Epithelial cell of esophagus (primary cell): ENCODE results near the gene STX4.
A peak's percentile ranks its signal among the peaks of the same experiment; 100 is the strongest.

ENCODE experiments used
- DNase-seq: peaks from one replicate; pipeline ENCODE4 v3.0.0; 2010; ENCODE audit warnings: low read depth
- H3K4me3 ChIP-seq: 2 replicates; pipeline ENCODE4 v1.5.1; 2011; ENCODE audit warnings: mild to moderate bottlenecking, low read length, control low read depth
- TF ChIP-seq, protein P1 (sequence below): IDR thresholded peaks from 2 replicates; pipeline ENCODE4 v1.5.1; 2011; ENCODE audit warnings: low read depth, mild to moderate bottlenecking, low read length, control low read depth, inconsistent platforms; ENCODE audit not compliant: insufficient read depth; ENCODE audit errors: missing control alignments

Gene STX4

DNA sequence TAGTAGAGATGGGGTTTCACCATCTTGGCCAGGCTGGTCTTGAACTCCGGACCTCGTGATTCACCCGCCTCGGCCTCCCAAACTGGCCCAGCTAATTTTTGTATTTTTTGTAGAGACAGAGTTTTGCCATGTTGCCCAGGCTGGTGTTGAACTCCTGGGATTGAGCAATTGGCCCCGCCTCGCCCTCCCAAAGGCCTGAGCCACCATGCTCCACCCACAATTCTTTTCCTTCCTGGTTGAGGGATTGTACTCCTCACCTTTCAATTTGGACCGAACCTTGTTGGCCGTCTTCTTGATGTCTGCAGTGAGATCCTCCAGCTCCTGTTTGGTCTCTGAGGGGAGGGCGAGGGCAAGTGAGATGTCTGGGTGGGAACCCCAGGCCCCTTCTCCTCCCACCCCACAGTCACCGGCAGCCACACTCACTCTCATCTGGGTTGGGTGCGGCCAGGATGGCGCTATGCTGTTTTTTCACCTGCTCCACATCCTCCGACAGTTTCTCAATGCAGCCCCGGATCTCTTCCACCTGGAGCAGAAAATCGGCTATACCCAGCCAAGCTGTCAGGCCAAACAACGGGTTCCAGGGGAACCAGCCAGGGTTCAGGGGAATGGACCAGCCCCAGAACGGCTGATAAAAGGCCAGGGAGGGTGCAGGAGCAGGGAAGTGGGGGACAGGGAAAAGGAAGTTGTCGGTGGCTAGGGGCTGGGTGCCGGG lies 32.5 kb upstream of the STX4 start:
- TF ChIP-seq, protein P1, sequence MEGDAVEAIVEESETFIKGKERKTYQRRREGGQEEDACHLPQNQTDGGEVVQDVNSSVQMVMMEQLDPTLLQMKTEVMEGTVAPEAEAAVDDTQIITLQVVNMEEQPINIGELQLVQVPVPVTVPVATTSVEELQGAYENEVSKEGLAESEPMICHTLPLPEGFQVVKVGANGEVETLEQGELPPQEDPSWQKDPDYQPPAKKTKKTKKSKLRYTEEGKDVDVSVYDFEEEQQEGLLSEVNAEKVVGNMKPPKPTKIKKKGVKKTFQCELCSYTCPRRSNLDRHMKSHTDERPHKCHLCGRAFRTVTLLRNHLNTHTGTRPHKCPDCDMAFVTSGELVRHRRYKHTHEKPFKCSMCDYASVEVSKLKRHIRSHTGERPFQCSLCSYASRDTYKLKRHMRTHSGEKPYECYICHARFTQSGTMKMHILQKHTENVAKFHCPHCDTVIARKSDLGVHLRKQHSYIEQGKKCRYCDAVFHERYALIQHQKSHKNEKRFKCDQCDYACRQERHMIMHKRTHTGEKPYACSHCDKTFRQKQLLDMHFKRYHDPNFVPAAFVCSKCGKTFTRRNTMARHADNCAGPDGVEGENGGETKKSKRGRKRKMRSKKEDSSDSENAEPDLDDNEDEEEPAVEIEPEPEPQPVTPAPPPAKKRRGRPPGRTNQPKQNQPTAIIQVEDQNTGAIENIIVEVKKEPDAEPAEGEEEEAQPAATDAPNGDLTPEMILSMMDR, result no peak
- DNase-seq, result peak; percentile 42
- no peak overlapping the region for H3K4me3 ChIP-seq

DNA sequence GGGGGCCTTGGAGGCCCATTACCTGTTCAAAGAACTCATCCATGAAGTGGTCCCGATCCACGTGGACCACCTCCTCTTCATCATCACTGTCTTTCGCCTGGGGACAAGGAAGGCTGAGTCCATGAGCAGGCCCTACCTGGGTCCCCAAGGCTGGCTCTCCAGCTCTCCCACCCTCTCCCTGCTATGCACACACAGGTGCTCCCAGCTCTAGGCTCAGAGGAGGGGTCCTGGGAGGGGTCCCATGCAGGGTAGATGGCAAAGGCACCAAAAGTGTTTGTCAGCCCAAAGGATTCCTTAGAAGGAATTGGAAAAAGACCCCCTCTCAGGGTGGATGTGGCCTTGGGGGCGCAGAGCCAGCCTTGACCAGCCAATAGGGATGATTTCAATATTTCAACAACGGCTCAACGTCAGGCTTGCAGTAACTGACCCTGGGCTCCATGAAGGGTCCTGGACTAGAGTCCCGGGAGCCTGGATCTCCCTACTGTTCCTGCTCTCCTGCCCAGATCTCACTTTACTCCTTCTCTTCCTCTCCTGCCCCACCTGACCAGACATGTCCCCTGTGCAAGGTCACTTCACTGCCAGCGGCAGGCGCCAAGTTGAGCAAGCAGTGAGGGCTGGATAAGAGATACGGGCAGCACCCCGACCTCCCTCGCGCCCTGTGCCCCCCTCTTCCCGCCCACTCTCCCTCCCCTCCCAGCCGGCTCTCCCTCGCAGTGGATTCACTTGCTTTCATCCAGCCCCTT lies 31.7 kb upstream of the STX4 start:
- no peak overlapping the region for H3K4me3 ChIP-seq
- DNase-seq, result no peak
- TF ChIP-seq, protein P1, result no peak

DNA sequence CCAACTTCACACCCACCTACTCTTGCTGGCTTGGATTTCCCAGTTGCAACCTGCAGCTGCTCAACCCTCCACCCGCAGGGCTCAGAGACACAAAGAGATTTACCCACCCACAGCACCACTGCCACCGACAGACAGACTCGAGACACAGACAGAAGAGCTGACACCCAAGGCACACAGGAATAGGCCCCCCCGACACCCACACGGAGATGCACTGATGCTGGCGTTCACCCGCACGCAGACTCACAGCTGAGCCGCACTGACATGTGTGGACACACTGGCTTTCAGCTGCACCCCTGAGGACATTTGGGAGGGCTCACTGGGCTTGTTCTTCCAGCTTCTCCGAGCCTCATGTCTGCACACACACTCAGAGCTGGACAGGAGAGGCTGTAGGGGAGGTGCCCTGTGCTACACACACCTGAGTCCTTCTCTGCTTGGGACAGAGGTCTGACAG lies 31.1 kb upstream of the STX4 start:
- DNase-seq, result peak; percentile 86
- TF ChIP-seq, protein P1, result no peak
- H3K4me3 ChIP-seq, result no peak overlapping the region

DNA sequence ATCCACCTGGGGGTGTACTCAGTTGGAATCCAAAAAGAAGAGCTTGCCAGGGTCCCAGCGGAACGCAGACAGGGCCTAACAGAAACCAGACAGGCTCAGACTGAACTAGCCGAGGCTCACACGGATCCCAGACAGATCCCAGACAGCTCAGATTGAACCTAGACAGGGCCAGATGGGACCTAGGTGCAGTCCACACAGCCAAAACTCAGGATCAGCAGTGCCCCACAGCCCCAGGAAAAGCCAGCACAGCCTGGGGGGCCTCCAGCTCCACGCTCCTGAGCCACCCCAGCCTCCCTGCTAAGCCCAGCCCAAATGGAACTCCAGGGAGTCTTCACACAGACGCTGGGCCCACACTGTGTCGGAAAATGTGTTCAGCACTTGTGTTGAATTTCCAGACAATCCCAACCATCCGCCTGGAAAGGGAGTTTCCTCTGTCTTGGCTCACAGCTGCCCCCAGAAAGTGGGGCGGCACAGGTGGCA lies 30.5 kb upstream of the STX4 start:
- no peak overlapping the region for H3K4me3 ChIP-seq
- DNase-seq, result no peak
- TF ChIP-seq, protein P1, result no peak

DNA sequence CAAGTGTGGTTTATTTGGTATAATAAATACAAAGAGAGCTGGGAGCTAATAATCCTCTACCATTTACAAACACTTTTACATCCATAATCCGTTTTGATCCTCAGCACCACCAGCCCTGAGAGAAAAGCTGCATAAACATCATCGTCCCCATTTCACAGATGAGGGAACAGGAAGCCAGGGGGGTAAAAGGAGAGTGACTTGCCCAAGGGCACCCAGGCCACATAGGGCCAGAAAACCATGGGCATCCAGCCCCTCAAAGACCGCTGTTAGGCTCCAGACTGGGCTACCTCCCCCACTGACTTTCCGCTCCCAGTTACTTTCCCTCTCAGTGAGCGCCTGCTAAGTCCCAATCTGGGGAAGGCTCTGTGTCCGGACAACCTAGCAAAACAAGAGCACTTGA lies 29.6 kb upstream of the STX4 start:
- no peak overlapping the region for H3K4me3 ChIP-seq
- TF ChIP-seq, protein P1, result no peak
- DNase-seq, result no peak

DNA sequence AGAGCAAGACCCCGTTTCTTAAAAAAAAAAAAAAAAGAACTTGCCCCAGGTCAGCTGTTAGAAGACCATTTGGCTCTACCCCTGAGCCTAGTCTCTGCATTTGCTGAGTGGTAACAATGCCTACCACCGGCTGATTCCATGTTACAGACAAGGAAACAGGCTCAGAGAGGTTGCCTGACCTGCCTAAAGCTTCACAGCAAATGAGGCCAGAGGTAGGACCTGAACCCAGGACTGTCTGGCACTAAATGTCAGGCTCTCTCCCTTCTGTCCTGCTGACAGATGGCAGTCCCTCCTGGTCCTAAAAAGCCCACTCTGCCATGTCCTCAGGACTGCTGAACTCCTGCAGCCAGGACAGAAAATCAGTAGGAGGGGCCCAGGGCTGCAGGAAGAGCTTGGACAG lies 28.7 kb upstream of the STX4 start:
- no peak overlapping the region for H3K4me3 ChIP-seq
- no peak for DNase-seq
- TF ChIP-seq, protein P1, result no peak
